HepG2 (cell line): ENCODE data around the gene UBQLN1. TPM values are rescaled to one million over a fixed set of nuclear protein-coding genes. Genes with fewer than 3 reads are reported as not detected.

Experiments
- FOXO4 ChIP-seq: sonication (generic); formaldehyde crosslinking; conservative IDR thresholded peaks from 2 replicates; pipeline ENCODE4 v1.8.1; 2023; ENCODE audit warnings: missing genetic modification reagents
- IRF9 ChIP-seq: sonication (generic); formaldehyde crosslinking; IDR thresholded peaks from 2 replicates; pipeline ENCODE4 v1.8.0; 2022; ENCODE audit warnings: missing genetic modification reagents, mild to moderate bottlenecking, borderline replicate concordance
- ISX ChIP-seq: sonication (generic); formaldehyde crosslinking; conservative IDR thresholded peaks from 2 replicates; pipeline ENCODE4 v1.5.0; 2020; ENCODE audit warnings: missing genetic modification reagents
- MTA1 ChIP-seq: sonication (generic); formaldehyde crosslinking; IDR thresholded peaks from 2 replicates; pipeline ENCODE4 v1.4.0; 2020; ENCODE audit warnings: missing genetic modification reagents, mild to moderate bottlenecking, borderline replicate concordance
- NFIC ChIP-seq: IDR thresholded peaks from 2 replicates; pipeline ENCODE4 v1.6.1; 2012; ENCODE audit warnings: mild to moderate bottlenecking, low read length, inconsistent platforms
- NONO ChIP-seq, 2 experiments: fragments of 450-650 bp in 1 of 2; sonication (generic) in 1 of 2; formaldehyde crosslinking in 1 of 2; IDR thresholded peaks in 1 of 2; conservative IDR thresholded peaks in 1 of 2; 2 replicates each; pipeline versions ENCODE4 v1.6.1 to v1.8.0; 2017 to 2022; ENCODE audit warnings: mild to moderate bottlenecking in 1 of 2, missing genetic modification reagents in 1 of 2, moderate library complexity in 1 of 2
- SNAI1 ChIP-seq: sonication (generic); formaldehyde crosslinking; IDR thresholded peaks from 2 replicates; pipeline ENCODE4 v1.5.0; 2020; ENCODE audit warnings: mild to moderate bottlenecking, missing genetic modification reagents, borderline replicate concordance
- TCF12 ChIP-seq, 2 experiments: fragments of 450-650 bp in 1 of 2; sonication (generic) in 1 of 2; formaldehyde crosslinking in 1 of 2; IDR thresholded peaks; 2 replicates each; pipeline versions ENCODE4 v1.6.1 to v1.8.0; 2017 to 2022; ENCODE audit warnings: antibody characterized with exemption in 1 of 2, mild to moderate bottlenecking in 1 of 2, missing genetic modification reagents in 1 of 2, moderate library complexity in 1 of 2
- TCF7 ChIP-seq: sonication (generic); IDR thresholded peaks from 2 replicates; pipeline ENCODE4 v1.6.1; 2016; ENCODE audit warnings: antibody characterized with exemption, low read depth
- TIGD3 ChIP-seq: sonication (generic); formaldehyde crosslinking; IDR thresholded peaks from 2 replicates; pipeline ENCODE4 v1.5.1; 2020; ENCODE audit warnings: mild to moderate bottlenecking, missing genetic modification reagents, borderline replicate concordance
- ZBTB46 ChIP-seq: sonication (generic); formaldehyde crosslinking; IDR thresholded peaks from 2 replicates; pipeline ENCODE4 v1.4.0; 2020; ENCODE audit warnings: mild to moderate bottlenecking, missing genetic modification reagents, borderline replicate concordance
- ZFP41 ChIP-seq: sonication (generic); formaldehyde crosslinking; IDR thresholded peaks from 2 replicates; pipeline ENCODE4 v1.4.0; 2020; ENCODE audit warnings: mild to moderate bottlenecking, missing genetic modification reagents, borderline replicate concordance
- ZNF430 ChIP-seq: sonication (generic); formaldehyde crosslinking; IDR thresholded peaks from 2 replicates; pipeline ENCODE4 v1.9.0; 2021; ENCODE audit warnings: mild to moderate bottlenecking, missing genetic modification reagents
- ZNF530 ChIP-seq: sonication (generic); formaldehyde crosslinking; IDR thresholded peaks from 2 replicates; pipeline ENCODE4 v1.5.0; 2020; ENCODE audit warnings: low read depth, mild to moderate bottlenecking, missing genetic modification reagents
- ZNF577 ChIP-seq: sonication (generic); formaldehyde crosslinking; IDR thresholded peaks from 2 replicates; pipeline ENCODE4 v1.4.0; 2020; ENCODE audit warnings: mild to moderate bottlenecking, low read depth, missing genetic modification reagents, borderline replicate concordance
- ZNF615 ChIP-seq: sonication (generic); formaldehyde crosslinking; IDR thresholded peaks from 2 replicates; pipeline ENCODE4 v1.5.0; 2020; ENCODE audit warnings: mild to moderate bottlenecking, missing genetic modification reagents, borderline replicate concordance
- ZNF674 ChIP-seq: sonication (generic); formaldehyde crosslinking; IDR thresholded peaks from 2 replicates; pipeline ENCODE4 v1.5.0; 2020; ENCODE audit warnings: low read depth, mild to moderate bottlenecking, missing genetic modification reagents
- polyA plus RNA-seq, 8 experiments: library from polyadenylated mRNA; depleted of rRNA in 3 of 8; stranded (reverse) in 7 of 8; unstranded in 1 of 8; fragments of >200 nt; fragmentation: Illumina TruSeq in 4 of 8; extraction: Trizol in 4 of 8; gene quantifications; 2 replicates each; pipeline versions ENCODE4 v1.2.1 to v1.2.3, GENCODE V29; 2011 to 2016; ENCODE audit warnings: low read depth in 4 of 8, missing spikeins in 1 of 8, mixed read lengths in 1 of 8; ENCODE audit not compliant: insufficient read depth in 1 of 8
- total RNA-seq, 5 experiments: library from RNA; depleted of rRNA; stranded (reverse); fragments of >200 nt; fragmentation: Illumina TruSeq; extraction: Trizol; gene quantifications; 2 replicates each; pipeline ENCODE4 v1.2.3, GENCODE V29; 2016; ENCODE audit warnings: low read depth in 1 of 5
- TF ChIP-seq, protein P1 (sequence below): sonication (generic); formaldehyde crosslinking; conservative IDR thresholded peaks from 2 replicates; pipeline ENCODE4 v1.4.0; 2020; ENCODE audit warnings: mild to moderate bottlenecking, missing genetic modification reagents, moderate library complexity

Gene UBQLN1
- total and polyA plus RNA-seq, 2 of the 13 experiments (the other 11 are each of a cell fraction or from before 2014, with no cell fraction given), result 78.1 to 83.8 TPM

DNA sequence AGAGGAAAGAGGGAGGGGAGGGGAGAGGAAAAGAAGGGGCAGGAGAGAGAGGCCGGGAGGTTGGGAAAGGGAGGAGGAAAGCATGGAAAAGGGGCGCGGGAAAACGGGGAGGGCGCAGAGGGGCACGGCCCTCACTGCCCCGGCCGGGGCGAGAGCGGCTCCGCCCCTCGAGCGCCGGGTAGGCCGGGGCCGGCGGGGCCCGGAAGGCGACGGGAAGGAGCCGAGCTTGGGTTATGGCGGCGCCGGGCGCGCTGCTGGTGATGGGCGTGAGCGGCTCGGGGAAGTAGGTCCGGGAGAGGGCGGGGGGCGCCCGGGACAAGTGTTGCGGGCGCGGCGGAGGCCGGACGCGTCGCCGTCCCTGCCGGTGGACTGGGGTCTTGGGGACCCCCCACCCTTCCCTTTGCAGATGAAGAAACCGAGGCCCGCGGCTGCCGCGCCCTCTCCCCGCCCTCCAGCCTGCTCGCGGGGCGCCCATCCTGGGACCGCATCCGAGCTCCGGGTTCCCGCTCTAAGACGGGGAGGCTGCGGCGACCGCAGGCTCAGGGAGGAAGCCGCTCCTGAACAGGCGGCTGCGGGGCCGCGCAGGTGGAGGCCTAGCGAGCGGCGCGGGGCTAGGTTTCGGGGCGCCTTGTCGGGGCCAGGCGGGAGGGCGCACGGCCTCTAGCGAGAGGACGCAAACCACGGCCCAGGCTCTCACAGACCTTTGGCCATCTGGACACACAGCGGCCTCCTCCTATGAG is 84.6 kb downstream of the UBQLN1 start, which contains the start of gene IDNK (continued):
- TF ChIP-seq IRF9 (CRISPR knock-in tag) (peak; percentile 72; the same call in 1 of the 2 replicates), TCF7 (no peak), TCF12 (IDR thresholded peaks at IDR 0.05) (no peak), TCF12 (CRISPR knock-in tag; IDR thresholded peaks at IDR 0.05) (no peak), ZNF430 (0 out of 2 replicates have a peak, but pooled peaks have one; percentile 37), SNAI1 (CRISPR knock-in tag) (peak; percentile 76; the same call in 1 of the 2 replicates), MTA1 (CRISPR knock-in tag) (no peak), ZFP41 (CRISPR knock-in tag) (no peak), ZNF674 (CRISPR knock-in tag) (no peak), TIGD3 (no peak), NONO (IDR thresholded peaks at IDR 0.05) (no peak), NONO (CRISPR knock-in tag; conservative IDR thresholded peaks at IDR 0.05) (peak; percentile 80), ZNF530 (CRISPR knock-in tag) (no peak), ISX (CRISPR knock-in tag) (no peak), ZBTB46 (CRISPR knock-in tag) (0 out of 2 replicates have a peak, but pooled peaks have one; percentile 23), ZNF615 (CRISPR knock-in tag) (no peak; the same call in 1 of the 2 replicates), FOXO4 (no peak), NFIC (no peak), ZNF577 (CRISPR knock-in tag) (0 out of 2 replicates have a peak, but pooled peaks have one; percentile 23)
- TF ChIP-seq, protein P1, sequence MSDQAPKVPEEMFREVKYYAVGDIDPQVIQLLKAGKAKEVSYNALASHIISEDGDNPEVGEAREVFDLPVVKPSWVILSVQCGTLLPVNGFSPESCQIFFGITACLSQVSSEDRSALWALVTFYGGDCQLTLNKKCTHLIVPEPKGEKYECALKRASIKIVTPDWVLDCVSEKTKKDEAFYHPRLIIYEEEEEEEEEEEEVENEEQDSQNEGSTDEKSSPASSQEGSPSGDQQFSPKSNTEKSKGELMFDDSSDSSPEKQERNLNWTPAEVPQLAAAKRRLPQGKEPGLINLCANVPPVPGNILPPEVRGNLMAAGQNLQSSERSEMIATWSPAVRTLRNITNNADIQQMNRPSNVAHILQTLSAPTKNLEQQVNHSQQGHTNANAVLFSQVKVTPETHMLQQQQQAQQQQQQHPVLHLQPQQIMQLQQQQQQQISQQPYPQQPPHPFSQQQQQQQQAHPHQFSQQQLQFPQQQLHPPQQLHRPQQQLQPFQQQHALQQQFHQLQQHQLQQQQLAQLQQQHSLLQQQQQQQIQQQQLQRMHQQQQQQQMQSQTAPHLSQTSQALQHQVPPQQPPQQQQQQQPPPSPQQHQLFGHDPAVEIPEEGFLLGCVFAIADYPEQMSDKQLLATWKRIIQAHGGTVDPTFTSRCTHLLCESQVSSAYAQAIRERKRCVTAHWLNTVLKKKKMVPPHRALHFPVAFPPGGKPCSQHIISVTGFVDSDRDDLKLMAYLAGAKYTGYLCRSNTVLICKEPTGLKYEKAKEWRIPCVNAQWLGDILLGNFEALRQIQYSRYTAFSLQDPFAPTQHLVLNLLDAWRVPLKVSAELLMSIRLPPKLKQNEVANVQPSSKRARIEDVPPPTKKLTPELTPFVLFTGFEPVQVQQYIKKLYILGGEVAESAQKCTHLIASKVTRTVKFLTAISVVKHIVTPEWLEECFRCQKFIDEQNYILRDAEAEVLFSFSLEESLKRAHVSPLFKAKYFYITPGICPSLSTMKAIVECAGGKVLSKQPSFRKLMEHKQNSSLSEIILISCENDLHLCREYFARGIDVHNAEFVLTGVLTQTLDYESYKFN, result peak; percentile 10; the same call in 1 of the 2 replicates
